HEK293T (cell line): ENCODE measurements around the gene PLPPR5.

ENCODE experiments used
- ELF4 ChIP-seq: fragments of 450-650 bp; IDR thresholded peaks from 2 replicates; pipeline ENCODE4 v1.6.1; 2017; ENCODE audit warnings: antibody characterized with exemption
- FOXA1 ChIP-seq: fragments of 450-650 bp; IDR thresholded peaks from 2 replicates; pipeline ENCODE4 v1.6.1; 2016; ENCODE audit warnings: mild to moderate bottlenecking
- HDGF ChIP-seq: fragments of 450-650 bp; IDR thresholded peaks from 2 replicates; pipeline ENCODE4 v1.6.1; 2017; ENCODE audit warnings: antibody characterized with exemption, borderline replicate concordance
- PKNOX1 ChIP-seq: fragments of 450-650 bp; IDR thresholded peaks from 2 replicates; pipeline ENCODE4 v1.6.1; 2016
- SP1 ChIP-seq: fragments of 450-650 bp; IDR thresholded peaks from 2 replicates; pipeline ENCODE4 v1.6.1; 2017
- SUZ12 ChIP-seq: fragments of 450-650 bp; IDR thresholded peaks from 2 replicates; pipeline ENCODE4 v1.6.1; 2016; ENCODE audit warnings: mild to moderate bottlenecking

- TF ChIP-seq HDGF: no peak
- TF ChIP-seq FOXA1: no peak
- no peak for TF ChIP-seq SP1
- no peak for TF ChIP-seq ELF4
- no peak for TF ChIP-seq SUZ12
- TF ChIP-seq PKNOX1: no peak
Measured at GRCh38 chr1:98991127-98992012, 13.3 kb downstream of the PLPPR5 start.
